IPS-NIHi11 (cell line): ENCODE data around the gene SIAE.
"Not testable (repeated sequence)": the region's sequence is repeated elsewhere in the genome, so short reads cannot be mapped to it uniquely, and the experiment has no call there.

ENCODE experiments used
- DNase-seq: peaks from one replicate; pipeline ENCODE4 v3.0.0; 2012; ENCODE audit warnings: mixed read lengths, low spot score

The SIAE gene

GRCh38 chr11:124622531-124623451 is 50.7 kb downstream of the SIAE start, which contains the start of gene TBRG1:
TSS of gene TBRG1 (plus strand) at chr11:124622864. CDS start at chr11:124623084, 220 bp downstream.
- DNase-seq = peak; percentile 93

- DNase-seq = no peak
These were observed 54.7 kb downstream of the SIAE start for GRCh38 chr11:124618863-124619262.

- peak; percentile 31 for DNase-seq
These were observed 60.8 kb downstream of the SIAE start for GRCh38 chr11:124612567-124613246.

GRCh38 chr11:124612045-124612444 is 61.5 kb downstream of the SIAE start:
- DNase-seq = no peak

GRCh38 chr11:124611064-124611463 is 62.5 kb downstream of the SIAE start, which contains the start of gene PANX3:
TSS of gene PANX3 (plus strand) at chr11:124611428. CDS start at chr11:124611557, 129 bp downstream.
- no peak for DNase-seq

GRCh38 chr11:124610295-124610694 is 63.2 kb downstream of the SIAE start:
- DNase-seq = no peak

GRCh38 chr11:124608147-124608546 is 65.4 kb downstream of the SIAE start:
- no peak for DNase-seq

GRCh38 chr11:124605719-124606118 is 67.8 kb downstream of the SIAE start:
- no peak for DNase-seq

- not testable (repeated sequence) for DNase-seq
These were observed 70.8 kb downstream of the SIAE start for GRCh38 chr11:124602723-124603122.

GRCh38 chr11:124602193-124602592 is 71.3 kb downstream of the SIAE start:
- no peak for DNase-seq

GRCh38 chr11:124600621-124601320 is 72.8 kb downstream of the SIAE start:
- no peak for DNase-seq

GRCh38 chr11:124597626-124598025 is 75.9 kb downstream of the SIAE start:
- no peak for DNase-seq

- no peak for DNase-seq
These were observed 78.2 kb downstream of the SIAE start for GRCh38 chr11:124595302-124595701.

GRCh38 chr11:124592627-124593026 is 80.9 kb downstream of the SIAE start:
- DNase-seq = no peak

GRCh38 chr11:124591430-124591829 is 82.1 kb downstream of the SIAE start:
- DNase-seq = no peak

GRCh38 chr11:124586238-124586860 is 87.2 kb downstream of the SIAE start:
- DNase-seq = peak; percentile 35

- DNase-seq = no peak
These were observed 88.7 kb downstream of the SIAE start for GRCh38 chr11:124584681-124585372.

GRCh38 chr11:124583781-124584180 is 89.8 kb downstream of the SIAE start:
- DNase-seq = no peak
